ENCODE measurements around the gene SCNN1G. TPM values are rescaled to one million over a fixed set of nuclear protein-coding genes. Genes with fewer than 3 reads are reported as not detected.

Gene SCNN1G
- total RNA-seq, 3 donors from 2014 or later (not counting 1 experiment from before 2014, with no cell fraction given), result not detected

GRCh38 chr16:23186171-23186570 is 3.6 kb downstream of the SCNN1G start:
- Mint-ChIP-seq H3K9me3 (no peaks in the 10 kb centered on the region), H3K27ac (no peak overlapping the region), H3K36me3 (no peaks in the 10 kb centered on the region), H3K27me3 (ENCODE audit: low read depth in 2 of 2) (peaks cover 45 to 48% of the 10 kb centered on the region in 2 donors), H3K4me1 (peaks cover 6 to 7% of the 10 kb centered on the region in 2 donors), H3K4me3 (no peak overlapping the region)
- ATAC-seq (no peak), DNase-seq (no peak)
- Histone ChIP-seq H3K27ac (ENCODE audit: low read length) (no peak overlapping the region), H3K36me3 (ENCODE audit: control insufficient read depth, insufficient read depth, low read length) (no peaks in the 10 kb centered on the region), H3K4me3 (ENCODE audit: low read length) (no peak overlapping the region), H3K4me1 (ENCODE audit: control insufficient read depth, insufficient read depth, low read length) (peaks cover 11% of the 10 kb centered on the region), H3K9me3 (ENCODE audit: control insufficient read depth, insufficient read depth, low read length) (no peaks in the 10 kb centered on the region), H3K27me3 (ENCODE audit: control insufficient read depth, insufficient read depth, low read length) (peaks cover 20% of the 10 kb centered on the region)
- 83% methylated on average over 24 of the region's 24 CpGs for WGBS (ENCODE audit: insufficient coverage)
- TF ChIP-seq CTCF (IDR thresholded peaks at IDR 0.05), result no peak
- intact Hi-C loops (cut with micrococcal nuclease), result loop anchor here (10.0 kb wide), 2 partner anchors 249 to 1319 kb away; no protein-coding TSS in a partner anchor

- 45% methylated on average over 3 of the region's 3 CpGs for WGBS (ENCODE audit: insufficient coverage)
- H3K27me3 ChIP-seq (ENCODE audit: control insufficient read depth, insufficient read depth, low read length), result peaks cover 13% of the 10 kb centered on the region
- intact Hi-C loops (cut with micrococcal nuclease), result loop anchor here (10.0 kb wide), 2 partner anchors 247 to 1317 kb away; no protein-coding TSS in a partner anchor
Measured at GRCh38 chr16:23187341-23187740, 4.8 kb downstream of the SCNN1G start.

GRCh38 chr16:23188911-23189310 is 6.4 kb downstream of the SCNN1G start:
- H3K9me3 Mint-ChIP-seq, result no peaks in the 10 kb centered on the region
- H3K27me3 ChIP-seq (ENCODE audit: control insufficient read depth, insufficient read depth, low read length), result peaks cover 4% of the 10 kb centered on the region
- no peak overlapping the region for H3K4me3 ChIP-seq (ENCODE audit: low read length)
- no peak overlapping the region for H3K27ac Mint-ChIP-seq
- TF ChIP-seq CTCF (IDR thresholded peaks at IDR 0.05), result no peak
- ATAC-seq (peak in 1 of 3 donors; percentile 25), DNase-seq (no peak)
- 86% methylated on average over 2 of the region's 2 CpGs for WGBS (ENCODE audit: insufficient coverage)
- no peaks in the 10 kb centered on the region for H3K4me1 Mint-ChIP-seq
- no peaks in the 10 kb centered on the region for H3K9me3 ChIP-seq (ENCODE audit: control insufficient read depth, insufficient read depth, low read length)
- H3K27me3 Mint-ChIP-seq (ENCODE audit: low read depth in 2 of 2), result peaks cover 28 to 40% of the 10 kb centered on the region in 2 donors
- no peaks in the 10 kb centered on the region for H3K36me3 Mint-ChIP-seq
- H3K27ac ChIP-seq (ENCODE audit: low read length), result no peak overlapping the region
- no peaks in the 10 kb centered on the region for H3K36me3 ChIP-seq (ENCODE audit: control insufficient read depth, insufficient read depth, low read length)
- no peak overlapping the region for H3K4me3 Mint-ChIP-seq
- no peaks in the 10 kb centered on the region for H3K4me1 ChIP-seq (ENCODE audit: control insufficient read depth, insufficient read depth, low read length)
- intact Hi-C loops (cut with micrococcal nuclease), result loop anchor here (10.0 kb wide), 2 partner anchors 246 to 1316 kb away; no protein-coding TSS in a partner anchor

More at GRCh38 chr16:23187341-23187740, 4.8 kb downstream of the SCNN1G start:
- H3K9me3 Mint-ChIP-seq, result no peaks in the 10 kb centered on the region
- no peak overlapping the region for H3K27ac Mint-ChIP-seq
- TF ChIP-seq CTCF (IDR thresholded peaks at IDR 0.05), result no peak
- H3K27me3 Mint-ChIP-seq (ENCODE audit: low read depth in 2 of 2), result peaks cover 34 to 38% of the 10 kb centered on the region in 2 donors
- Histone ChIP-seq H3K4me3 (ENCODE audit: low read length) (no peak overlapping the region), H3K36me3 (ENCODE audit: control insufficient read depth, insufficient read depth, low read length) (no peaks in the 10 kb centered on the region), H3K27ac (ENCODE audit: low read length) (no peak overlapping the region), H3K4me1 (ENCODE audit: control insufficient read depth, insufficient read depth, low read length) (peaks cover 8% of the 10 kb centered on the region), H3K9me3 (ENCODE audit: control insufficient read depth, insufficient read depth, low read length) (no peaks in the 10 kb centered on the region)
- no peak overlapping the region for H3K4me3 Mint-ChIP-seq
- ATAC-seq, result no peak
- no peaks in the 10 kb centered on the region for H3K36me3 Mint-ChIP-seq
- peaks cover under 1 to 1% of the 10 kb centered on the region in 2 donors for H3K4me1 Mint-ChIP-seq
- no peak for DNase-seq
